ENCODE data around the gene HP1BP3. TPM values are rescaled to one million over a fixed set of nuclear protein-coding genes. Genes with fewer than 3 reads are reported as not detected.

HP1BP3 gene
- total RNA-seq, 1 donor from 2014 or later, result 269 TPM

DNA sequence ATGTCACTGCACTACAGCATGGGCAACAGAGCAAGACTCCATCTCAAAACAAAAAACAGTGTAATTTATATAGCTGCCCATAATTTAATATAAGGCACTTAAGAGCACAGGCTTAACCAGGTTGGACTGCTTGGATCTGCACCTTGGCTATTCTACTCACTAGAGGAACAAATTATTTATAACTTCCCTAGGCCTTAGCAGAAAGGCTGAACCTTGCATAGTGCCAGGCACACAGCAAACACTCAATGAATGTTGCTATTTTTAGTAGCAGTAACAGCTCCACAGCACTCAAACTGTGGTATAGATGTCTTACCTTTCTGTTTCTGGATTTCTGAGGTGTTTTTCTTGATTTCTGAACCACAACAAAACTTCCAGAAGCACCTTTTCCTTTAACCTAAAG is 19.8 kb downstream of the HP1BP3 start:
- Mint-ChIP-seq H3K27ac (no peak overlapping the region), H3K27me3 (ENCODE audit: low read depth) (no peaks in the 10 kb centered on the region), H3K4me3 (no peak overlapping the region), H3K4me1 (no peaks in the 10 kb centered on the region), H3K9me3 (no peaks in the 10 kb centered on the region), H3K36me3 (peaks cover 41% of the 10 kb centered on the region)
- TF ChIP-seq CTCF (IDR thresholded peaks at IDR 0.05; ENCODE audit: unreplicated experiment), result no peak
- no peak for DNase-seq (ENCODE audit: low spot score in 2 of 2, unreplicated experiment in 2 of 2)

GRCh38 chr1:20763417-20763816 is 23.7 kb downstream of the HP1BP3 start:
- H3K27ac Mint-ChIP-seq, result no peak overlapping the region
- no peaks in the 10 kb centered on the region for H3K9me3 Mint-ChIP-seq
- H3K36me3 Mint-ChIP-seq, result peaks cover 52% of the 10 kb centered on the region
- H3K4me1 Mint-ChIP-seq, result no peaks in the 10 kb centered on the region
- H3K27me3 Mint-ChIP-seq (ENCODE audit: low read depth), result no peaks in the 10 kb centered on the region
- TF ChIP-seq CTCF (IDR thresholded peaks at IDR 0.05; ENCODE audit: unreplicated experiment), result no peak
- H3K4me3 Mint-ChIP-seq, result no peak overlapping the region
- no peak for DNase-seq (ENCODE audit: low spot score in 2 of 2, unreplicated experiment in 2 of 2)

DNA sequence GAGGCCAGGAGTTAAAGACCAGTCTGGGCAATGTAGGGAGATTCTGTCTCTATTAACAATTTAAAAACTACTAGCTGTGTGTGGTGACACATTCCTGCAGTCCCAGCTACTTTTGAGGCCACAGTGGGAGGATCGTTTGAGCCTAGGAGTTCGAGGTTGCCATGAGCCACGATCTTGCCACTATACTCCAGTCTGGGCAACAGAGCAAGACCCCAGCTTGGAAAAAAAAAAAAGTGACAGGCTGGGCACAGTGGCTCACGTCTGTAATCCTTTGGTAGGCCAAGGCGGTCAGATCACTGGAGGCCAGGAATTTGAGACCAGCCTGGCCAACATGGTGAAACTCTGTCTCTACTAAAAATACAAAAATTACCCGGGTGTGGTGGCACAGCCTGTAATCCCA is 26.8 kb downstream of the HP1BP3 start:
- no peak overlapping the region for H3K4me3 Mint-ChIP-seq
- H3K36me3 Mint-ChIP-seq, result peaks cover 61% of the 10 kb centered on the region
- H3K27me3 Mint-ChIP-seq (ENCODE audit: low read depth), result no peaks in the 10 kb centered on the region
- H3K4me1 Mint-ChIP-seq, result no peaks in the 10 kb centered on the region
- no peaks in the 10 kb centered on the region for H3K9me3 Mint-ChIP-seq
- H3K27ac Mint-ChIP-seq, result no peak overlapping the region
- TF ChIP-seq CTCF (IDR thresholded peaks at IDR 0.05; ENCODE audit: unreplicated experiment), result no peak
- DNase-seq (ENCODE audit: low spot score in 2 of 2, unreplicated experiment in 2 of 2), result no peak

GRCh38 chr1:20753589-20753988 is 33.5 kb downstream of the HP1BP3 start:
- no peak overlapping the region for H3K4me3 Mint-ChIP-seq
- H3K4me1 Mint-ChIP-seq, result no peaks in the 10 kb centered on the region
- H3K9me3 Mint-ChIP-seq, result no peaks in the 10 kb centered on the region
- H3K27me3 Mint-ChIP-seq (ENCODE audit: low read depth), result no peaks in the 10 kb centered on the region
- H3K27ac Mint-ChIP-seq, result peak overlapping the region; percentile 28
- TF ChIP-seq CTCF (IDR thresholded peaks at IDR 0.05; ENCODE audit: unreplicated experiment), result no peak
- H3K36me3 Mint-ChIP-seq, result peaks cover 35% of the 10 kb centered on the region
- DNase-seq (ENCODE audit: low spot score in 2 of 2, unreplicated experiment in 2 of 2), result no peak

DNA sequence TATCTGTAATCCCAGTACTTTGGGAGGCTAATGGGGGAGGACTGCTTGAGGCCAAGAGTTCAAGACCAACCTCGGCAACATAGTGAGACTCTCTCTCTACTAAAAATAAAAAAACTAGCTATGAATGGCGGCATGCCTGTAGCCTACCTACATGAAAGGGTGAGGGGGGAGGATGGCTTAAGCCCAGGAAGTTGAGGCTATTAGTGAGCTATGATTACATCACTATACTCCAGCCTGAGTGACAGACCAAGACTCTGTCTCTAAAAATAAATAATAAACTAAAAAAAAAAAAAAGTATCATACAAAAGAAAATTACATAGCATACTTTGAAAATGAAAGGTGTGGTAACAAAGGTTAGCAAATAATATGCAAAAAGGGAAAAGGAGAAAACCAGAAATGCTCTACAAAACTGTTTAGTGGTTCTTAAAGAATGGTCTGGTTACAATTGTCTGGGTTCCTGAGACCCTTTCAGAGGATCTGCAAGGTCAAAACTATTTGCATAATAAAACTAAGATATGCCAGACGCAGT is 35.6 kb downstream of the HP1BP3 start:
- Mint-ChIP-seq H3K36me3 (peaks cover 33% of the 10 kb centered on the region), H3K27me3 (ENCODE audit: low read depth) (no peaks in the 10 kb centered on the region), H3K27ac (no peak overlapping the region), H3K4me1 (no peaks in the 10 kb centered on the region), H3K4me3 (no peak overlapping the region), H3K9me3 (no peaks in the 10 kb centered on the region)
- TF ChIP-seq CTCF (IDR thresholded peaks at IDR 0.05; ENCODE audit: unreplicated experiment), result no peak
- DNase-seq (ENCODE audit: low spot score in 2 of 2, unreplicated experiment in 2 of 2), result no peak

- Mint-ChIP-seq H3K27me3 (ENCODE audit: low read depth) (no peaks in the 10 kb centered on the region), H3K4me1 (no peaks in the 10 kb centered on the region), H3K4me3 (no peak overlapping the region), H3K9me3 (no peaks in the 10 kb centered on the region), H3K36me3 (peaks cover 27% of the 10 kb centered on the region), H3K27ac (no peak overlapping the region)
- DNase-seq (ENCODE audit: low spot score in 2 of 2, unreplicated experiment in 2 of 2), result no peak
- no peak for TF ChIP-seq CTCF (IDR thresholded peaks at IDR 0.05; ENCODE audit: unreplicated experiment)
Observed at GRCh38 chr1:20742671-20743070, 44.4 kb downstream of the HP1BP3 start.
